Medulla oblongata (tissue), 1 donor: ENCODE data around the gene BCL2.

Source experiments
- DNase-seq: peaks from one replicate; pipeline ENCODE4 v3.0.0-alpha.2; 2015; ENCODE audit errors: extremely low spot score

The BCL2 gene

GRCh38 chr18:63286926-63287325 lies 32.6 kb downstream of the BCL2 start:
- no peak for DNase-seq

GRCh38 chr18:63284827-63285733 lies 34.5 kb downstream of the BCL2 start:
- peak; percentile 48 for DNase-seq

GRCh38 chr18:63284173-63284799 lies 35.3 kb downstream of the BCL2 start:
- DNase-seq, result no peak

- no peak for DNase-seq
These were observed 36.1 kb downstream of the BCL2 start for GRCh38 chr18:63283305-63284094.

GRCh38 chr18:63282793-63283192 lies 36.8 kb downstream of the BCL2 start:
- no peak for DNase-seq

GRCh38 chr18:63273222-63273927 lies 46.2 kb downstream of the BCL2 start:
- DNase-seq, result no peak

- no peak for DNase-seq
These were observed 46.9 kb downstream of the BCL2 start for GRCh38 chr18:63272638-63273037.

- peak; percentile 69 for DNase-seq
These were observed 47.7 kb downstream of the BCL2 start for GRCh38 chr18:63271881-63272299.

- no peak for DNase-seq
These were observed 48.4 kb downstream of the BCL2 start for GRCh38 chr18:63271148-63271547.

GRCh38 chr18:63267975-63268721 lies 51.4 kb downstream of the BCL2 start:
- no peak for DNase-seq

GRCh38 chr18:63266888-63267790 lies 52.4 kb downstream of the BCL2 start:
- no peak for DNase-seq

GRCh38 chr18:63265326-63265725 lies 54.2 kb downstream of the BCL2 start:
- no peak for DNase-seq

GRCh38 chr18:63264871-63265270 lies 54.7 kb downstream of the BCL2 start:
- DNase-seq, result no peak

GRCh38 chr18:63263444-63263843 lies 56.1 kb downstream of the BCL2 start:
- no peak for DNase-seq

GRCh38 chr18:63262369-63263335 lies 56.9 kb downstream of the BCL2 start:
- DNase-seq, result peak; percentile 75

- no peak for DNase-seq
These were observed 58.5 kb downstream of the BCL2 start for GRCh38 chr18:63261029-63261428.

GRCh38 chr18:63260380-63260754 lies 59.2 kb downstream of the BCL2 start:
- DNase-seq, result no peak

- DNase-seq, result no peak
These were observed 59.8 kb downstream of the BCL2 start for GRCh38 chr18:63259567-63260379.
